Right forelimb (tissue), 1 donor: Measurements from ENCODE around the gene WNK1.

Source experiments
- DNase-seq: peaks from one replicate; pipeline ENCODE4 v3.0.0-alpha.2; 2018

WNK1 gene

DNA sequence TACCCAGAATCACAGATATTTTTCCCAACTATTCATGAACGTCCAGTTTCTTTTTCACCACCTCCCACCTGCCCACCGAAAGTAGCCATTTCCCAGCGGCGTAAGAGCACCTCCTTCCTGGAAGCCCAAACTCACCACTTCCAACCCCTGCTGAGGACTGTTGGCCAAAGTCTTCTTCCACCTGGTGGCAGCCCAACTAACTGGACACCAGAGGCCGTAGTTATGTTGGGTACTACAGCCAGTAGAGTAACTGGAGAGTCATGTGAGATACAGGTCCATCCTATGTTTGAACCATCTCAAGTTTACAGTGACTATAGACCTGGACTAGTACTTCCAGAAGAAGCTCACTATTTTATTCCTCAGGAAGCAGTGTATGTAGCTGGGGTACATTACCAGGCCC, 115.5 kb downstream of the WNK1 start:
- no peak for DNase-seq

DNA sequence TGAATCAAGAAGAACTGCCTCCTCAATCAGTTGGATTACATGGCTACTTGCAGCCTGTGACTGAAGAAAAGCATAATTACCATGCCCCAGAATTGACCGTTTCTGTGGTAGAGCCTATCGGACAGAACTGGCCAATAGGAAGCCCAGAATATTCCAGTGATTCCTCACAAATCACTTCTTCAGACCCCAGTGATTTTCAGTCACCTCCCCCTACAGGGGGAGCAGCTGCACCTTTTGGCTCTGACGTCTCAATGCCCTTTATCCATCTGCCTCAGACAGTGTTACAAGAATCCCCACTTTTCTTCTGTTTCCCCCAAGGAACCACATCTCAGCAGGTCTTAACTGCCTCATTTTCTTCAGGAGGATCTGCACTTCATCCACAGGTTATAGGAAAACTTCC, 116.3 kb downstream of the WNK1 start:
- DNase-seq, result no peak

DNA sequence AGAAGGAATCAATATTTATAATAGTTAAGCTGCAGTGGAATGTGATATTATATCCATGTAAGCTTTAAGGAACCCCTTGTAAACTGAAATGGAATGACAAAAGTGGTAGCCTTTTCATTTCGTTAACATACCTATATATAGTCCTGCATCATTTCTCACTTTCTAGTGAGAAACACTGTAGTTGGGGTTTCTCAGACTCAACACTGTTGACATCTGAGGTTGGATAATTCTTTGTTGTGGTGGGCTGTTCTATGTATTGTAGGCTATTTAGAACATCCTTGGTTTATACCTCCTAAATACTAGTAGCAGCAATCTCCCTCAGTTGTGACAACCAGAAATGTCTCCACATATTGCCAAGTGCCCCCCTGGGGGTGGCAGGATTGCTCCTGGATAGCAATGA, 118.0 kb downstream of the WNK1 start:
- no peak for DNase-seq

DNA sequence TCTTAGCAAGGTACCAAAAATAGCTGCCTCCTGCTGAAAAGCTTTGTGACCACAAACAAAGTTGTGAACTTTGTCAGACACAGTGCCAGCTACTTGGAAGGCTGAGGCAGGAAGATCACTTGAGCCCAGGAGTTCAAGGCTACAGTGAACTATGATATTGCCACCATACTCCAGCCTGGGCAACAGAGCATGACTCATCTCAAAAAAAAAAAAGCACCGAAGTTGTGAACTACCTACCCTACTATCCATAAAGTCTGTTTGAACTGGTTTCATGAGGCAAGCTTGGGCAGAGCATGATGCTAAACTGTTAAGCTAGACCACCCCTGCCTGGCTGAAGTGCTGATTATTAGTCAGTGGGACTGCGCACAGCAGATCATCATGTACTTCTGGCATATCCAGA, 121.6 kb downstream of the WNK1 start:
- no peak for DNase-seq

DNA sequence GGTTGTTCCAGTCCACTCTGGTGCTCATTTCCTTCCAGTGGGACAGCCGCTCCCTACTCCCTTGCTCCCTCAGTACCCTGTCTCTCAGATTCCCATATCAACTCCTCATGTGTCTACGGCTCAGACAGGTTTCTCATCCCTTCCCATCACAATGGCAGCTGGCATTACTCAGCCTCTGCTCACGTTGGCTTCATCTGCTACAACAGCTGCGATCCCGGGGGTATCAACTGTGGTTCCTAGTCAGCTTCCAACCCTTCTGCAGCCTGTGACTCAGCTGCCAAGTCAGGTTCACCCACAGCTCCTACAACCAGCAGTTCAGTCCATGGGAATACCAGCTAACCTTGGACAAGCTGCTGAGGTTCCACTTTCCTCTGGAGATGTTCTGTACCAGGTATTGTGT, 127.3 kb downstream of the WNK1 start:
- DNase-seq, result no peak

DNA sequence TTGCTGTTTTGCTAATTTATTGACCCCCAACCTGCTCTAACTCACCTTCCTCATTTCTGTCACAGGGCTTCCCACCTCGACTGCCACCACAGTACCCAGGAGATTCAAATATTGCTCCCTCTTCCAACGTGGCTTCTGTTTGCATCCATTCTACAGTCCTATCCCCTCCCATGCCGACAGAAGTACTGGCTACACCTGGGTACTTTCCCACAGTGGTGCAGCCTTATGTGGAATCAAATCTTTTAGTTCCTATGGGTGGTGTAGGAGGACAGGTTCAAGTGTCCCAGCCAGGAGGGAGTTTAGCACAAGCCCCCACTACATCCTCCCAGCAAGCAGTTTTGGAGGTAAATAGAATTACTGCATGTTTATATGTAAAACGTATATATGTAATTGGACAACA, 128.3 kb downstream of the WNK1 start:
- DNase-seq, result no peak

DNA sequence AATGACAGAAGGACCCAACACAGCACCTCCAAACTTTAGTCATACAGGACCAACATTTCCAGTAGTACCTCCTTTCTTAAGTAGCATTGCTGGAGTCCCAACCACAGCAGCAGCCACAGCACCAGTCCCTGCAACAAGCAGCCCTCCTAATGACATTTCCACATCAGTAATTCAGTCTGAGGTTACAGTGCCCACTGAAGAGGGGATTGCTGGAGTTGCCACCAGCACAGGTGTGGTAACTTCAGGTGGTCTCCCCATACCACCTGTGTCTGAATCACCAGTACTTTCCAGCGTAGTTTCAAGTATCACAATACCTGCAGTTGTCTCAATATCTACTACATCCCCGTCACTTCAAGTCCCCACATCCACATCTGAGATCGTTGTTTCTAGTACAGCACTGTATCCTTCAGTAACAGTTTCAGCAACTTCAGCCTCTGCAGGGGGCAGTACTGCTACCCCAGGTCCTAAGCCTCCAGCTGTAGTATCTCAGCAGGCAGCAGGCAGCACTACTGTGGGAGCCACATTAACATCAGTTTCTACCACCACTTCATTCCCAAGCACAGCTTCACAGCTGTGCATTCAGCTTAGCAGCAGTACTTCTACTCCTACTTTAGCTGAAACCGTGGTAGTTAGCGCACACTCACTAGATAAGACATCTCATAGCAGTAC, 132.5 kb downstream of the WNK1 start:
- no peak for DNase-seq

DNA sequence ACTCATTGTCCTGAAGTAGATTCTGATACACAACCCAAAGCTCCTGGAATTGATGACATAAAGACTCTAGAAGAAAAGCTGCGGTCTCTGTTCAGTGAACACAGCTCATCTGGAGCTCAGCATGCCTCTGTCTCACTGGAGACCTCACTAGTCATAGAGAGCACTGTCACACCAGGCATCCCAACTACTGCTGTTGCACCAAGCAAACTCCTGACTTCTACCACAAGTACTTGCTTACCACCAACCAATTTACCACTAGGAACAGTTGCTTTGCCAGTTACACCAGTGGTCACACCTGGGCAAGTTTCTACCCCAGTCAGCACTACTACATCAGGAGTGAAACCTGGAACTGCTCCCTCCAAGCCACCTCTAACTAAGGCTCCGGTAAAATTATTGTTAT, 133.3 kb downstream of the WNK1 start:
- DNase-seq, result no peak

DNA sequence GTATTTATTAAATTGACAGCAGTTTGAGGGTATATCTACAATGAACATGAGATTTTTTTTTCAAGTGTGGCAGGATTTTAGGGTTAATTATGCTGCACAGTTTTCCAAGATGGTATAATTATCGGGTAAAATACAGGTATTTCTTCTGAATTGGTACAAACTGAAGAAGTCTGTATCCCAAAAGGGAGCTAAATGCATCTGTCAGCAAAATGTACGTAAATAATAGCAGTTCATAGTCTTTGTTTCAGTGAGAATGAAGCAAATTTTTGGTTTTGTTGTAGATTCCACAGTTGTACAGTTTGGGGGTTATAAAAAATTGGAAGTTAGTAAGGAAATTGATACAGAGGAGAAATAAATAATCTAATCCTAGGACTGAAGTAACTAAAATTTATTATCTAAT, 133.8 kb downstream of the WNK1 start:
- no peak for DNase-seq

DNA sequence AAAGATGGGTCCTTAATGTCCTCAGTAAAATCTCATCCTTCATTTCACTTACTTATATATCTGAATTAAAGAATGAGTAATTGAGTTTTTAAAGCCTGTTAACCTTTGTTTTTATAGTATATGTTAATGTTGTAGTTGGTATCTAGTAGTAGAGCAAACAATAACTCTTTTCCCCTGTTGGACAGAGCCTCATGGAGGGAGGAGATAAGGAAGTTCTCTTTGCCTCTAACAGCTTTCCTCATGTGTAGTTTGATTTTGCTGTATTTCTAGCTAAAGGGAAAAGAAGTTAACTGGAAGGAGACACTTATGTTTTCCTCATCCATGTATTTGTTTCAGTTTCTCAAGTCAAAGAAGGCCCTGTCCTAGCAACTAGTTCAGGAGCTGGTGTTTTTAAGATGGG, 141.8 kb downstream of the WNK1 start:
- no peak for DNase-seq

DNA sequence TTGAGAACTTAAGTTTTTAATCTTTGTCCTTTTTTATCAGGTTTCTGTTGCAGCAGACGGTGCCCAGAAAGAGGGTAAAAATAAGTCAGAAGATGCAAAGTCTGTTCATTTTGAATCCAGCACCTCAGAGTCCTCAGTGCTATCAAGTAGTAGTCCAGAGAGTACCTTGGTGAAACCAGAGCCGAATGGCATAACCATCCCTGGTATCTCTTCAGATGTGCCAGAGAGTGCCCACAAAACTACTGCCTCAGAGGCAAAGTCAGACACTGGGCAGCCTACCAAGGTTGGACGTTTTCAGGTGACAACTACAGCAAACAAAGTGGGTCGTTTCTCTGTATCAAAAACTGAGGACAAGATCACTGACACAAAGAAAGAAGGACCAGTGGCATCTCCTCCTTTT, 143.7 kb downstream of the WNK1 start:
- DNase-seq, result no peak

DNA sequence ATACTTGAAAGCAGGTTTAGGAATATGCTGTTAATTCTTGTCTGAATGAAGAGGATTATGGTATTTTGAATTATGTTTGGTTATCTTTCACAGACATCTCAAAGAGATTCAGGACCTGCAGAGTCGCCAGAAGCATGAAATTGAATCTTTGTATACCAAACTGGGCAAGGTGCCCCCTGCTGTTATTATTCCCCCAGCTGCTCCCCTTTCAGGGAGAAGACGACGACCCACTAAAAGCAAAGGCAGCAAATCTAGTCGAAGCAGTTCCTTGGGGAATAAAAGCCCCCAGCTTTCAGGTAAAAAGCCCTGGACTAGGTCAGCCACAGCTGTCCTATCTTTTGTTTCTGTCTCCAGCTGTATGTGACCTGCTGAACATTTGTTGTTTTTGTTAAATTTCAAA, 145.0 kb downstream of the WNK1 start:
- no peak for DNase-seq

DNA sequence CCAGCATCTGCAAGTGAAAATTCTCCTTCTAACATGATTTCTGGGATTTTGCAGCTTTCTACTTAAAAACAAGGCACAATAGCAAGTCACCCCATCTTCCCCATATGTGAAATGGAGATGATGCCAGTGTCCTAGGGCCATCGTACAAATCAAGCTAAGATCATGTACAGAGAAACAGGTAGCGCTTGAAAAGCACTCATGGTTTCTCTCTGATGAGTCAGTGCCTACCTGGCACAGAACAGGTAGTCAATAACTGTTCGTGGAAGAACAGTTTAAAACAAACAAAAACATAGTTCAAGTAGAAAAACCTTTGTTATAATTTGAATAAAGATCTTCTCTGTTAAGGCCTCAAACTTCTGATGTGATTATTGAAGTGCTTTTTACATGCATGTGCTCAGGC, 150.2 kb downstream of the WNK1 start:
- DNase-seq, result no peak

DNA sequence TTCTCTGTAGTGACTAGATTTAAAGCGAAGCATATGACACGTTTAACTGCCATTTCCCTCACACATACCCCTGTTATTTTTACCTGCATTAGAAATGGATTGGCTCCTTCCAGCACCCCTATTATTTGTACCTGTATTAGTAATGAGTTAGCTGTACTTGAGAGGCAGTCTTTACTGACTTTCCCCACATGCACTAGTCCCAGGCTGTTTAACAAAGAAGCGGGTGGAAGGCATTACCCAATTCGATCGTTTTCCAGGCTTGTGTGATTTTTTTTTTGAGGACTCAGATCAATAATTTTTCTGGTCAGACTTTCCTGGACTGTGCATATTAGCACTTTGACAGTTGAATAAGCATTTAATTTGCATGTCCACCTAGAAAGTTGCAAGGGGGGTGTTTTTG, 150.7 kb downstream of the WNK1 start:
- no peak for DNase-seq

DNA sequence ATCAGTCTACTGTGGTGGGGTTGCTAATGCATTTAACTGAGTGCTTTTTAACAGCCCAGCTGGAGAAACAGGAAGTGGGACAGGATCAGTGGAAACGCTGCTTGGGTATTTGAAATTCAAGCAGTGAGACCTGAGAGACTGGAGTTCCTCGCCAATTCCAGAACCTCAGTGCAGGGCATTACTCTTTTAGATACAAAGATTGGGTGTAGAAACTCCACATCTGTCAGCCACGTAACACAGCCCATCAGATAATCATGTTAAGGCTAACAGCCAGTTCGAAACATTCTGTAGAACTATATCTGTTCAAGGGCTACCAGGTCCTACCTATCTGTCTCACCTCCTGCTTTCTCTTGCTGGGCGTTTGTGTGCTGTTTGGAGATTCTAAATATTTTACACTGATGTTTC, 151.6 kb downstream of the WNK1 start:
- no peak for DNase-seq

DNA sequence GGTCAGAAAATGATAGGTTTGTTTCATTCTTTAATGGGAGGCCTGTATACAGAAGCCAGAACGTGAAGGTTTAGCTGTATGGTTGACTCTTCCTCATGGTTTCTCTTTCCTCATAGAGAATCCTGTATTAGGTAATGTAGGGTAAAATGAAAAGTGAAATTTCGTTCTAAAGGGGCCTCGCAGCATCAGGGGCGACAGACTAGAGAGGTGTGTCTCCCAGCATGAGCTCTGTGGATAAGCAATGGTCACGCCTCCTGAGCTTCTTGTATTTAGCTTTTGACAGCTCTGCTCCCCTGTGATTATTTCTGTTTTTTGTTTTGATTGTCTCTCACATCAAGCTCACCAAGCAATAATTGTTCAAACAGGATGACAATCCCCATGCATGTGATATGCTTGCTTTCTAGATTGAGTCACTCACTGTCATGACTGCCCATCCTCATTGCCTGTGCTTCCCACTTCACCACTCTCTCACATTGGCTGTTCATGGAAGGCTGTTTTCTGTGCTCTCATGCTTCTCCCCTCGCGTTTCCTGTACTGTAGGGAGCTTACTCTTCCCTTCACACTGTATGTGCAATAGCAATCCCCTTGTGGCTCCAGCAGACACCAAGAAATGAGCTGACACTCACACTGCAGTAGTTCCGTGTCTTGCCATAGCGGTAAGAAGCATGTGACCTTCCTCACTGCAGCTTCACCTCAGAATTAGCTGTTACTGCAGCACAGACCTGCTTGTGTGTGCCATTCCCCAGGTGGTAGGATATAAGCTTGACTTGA, 153.1 kb downstream of the WNK1 start:
- no peak for DNase-seq

DNA sequence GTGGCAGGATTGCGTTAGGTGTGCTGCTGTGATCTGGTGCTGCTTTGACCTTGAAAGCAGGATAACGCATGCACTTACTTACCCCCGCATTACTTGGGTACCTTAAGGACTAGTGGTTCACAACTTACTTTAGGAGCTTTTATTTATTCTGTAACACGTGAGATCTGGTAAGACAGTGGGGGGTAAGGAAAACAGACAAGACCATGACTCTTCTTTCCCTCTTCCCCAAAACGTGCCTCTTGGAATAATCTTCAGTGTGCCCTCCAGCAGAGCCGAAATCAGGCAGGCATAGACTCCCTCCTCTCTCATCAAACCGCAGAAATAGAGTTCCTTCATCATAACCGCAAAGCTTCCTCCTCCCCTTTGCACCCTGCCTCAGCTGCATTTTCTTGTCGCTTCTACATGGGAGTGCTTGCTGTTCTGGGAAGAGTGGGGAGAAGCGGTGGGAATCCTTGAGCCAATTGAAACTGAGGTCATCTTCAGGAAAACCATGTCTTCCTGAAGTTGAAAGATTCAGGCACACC, 153.7 kb downstream of the WNK1 start:
- no peak for DNase-seq

DNA sequence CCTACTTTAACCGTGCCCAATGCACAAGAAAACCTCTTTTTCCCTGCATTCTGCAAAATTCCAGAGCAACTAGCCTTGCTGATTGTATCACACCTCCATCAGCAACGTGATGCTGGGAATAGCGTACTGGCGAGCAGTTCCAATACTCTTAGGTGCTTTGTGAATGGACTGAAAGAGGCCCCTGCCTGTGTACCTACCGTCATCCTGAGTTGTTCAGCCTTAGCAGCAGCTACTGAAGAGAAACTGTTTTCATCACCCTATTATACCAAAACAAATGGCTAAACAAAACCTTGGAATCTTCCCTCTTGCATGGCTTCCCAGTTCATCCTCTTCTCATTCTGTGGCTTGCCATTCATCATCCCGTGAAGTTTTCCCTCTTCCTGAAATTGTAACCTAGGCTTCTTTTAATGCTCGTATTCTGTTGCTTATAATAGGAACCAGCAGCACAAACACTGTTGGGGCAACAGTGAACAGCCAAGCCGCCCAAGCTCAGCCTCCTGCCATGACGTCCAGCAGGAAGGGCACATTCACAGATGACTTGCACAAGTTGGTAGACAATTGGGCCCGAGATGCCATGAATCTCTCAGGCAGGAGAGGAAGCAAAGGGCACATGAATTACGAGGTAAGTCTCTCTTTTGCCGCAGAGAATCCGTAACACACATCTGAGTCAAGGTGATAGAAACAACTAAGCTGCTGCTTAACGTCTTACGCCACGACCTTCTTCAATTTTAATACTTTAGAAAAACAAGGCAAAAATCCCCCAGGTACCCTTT, 155.2 kb downstream of the WNK1 start:
- no peak for DNase-seq

DNA sequence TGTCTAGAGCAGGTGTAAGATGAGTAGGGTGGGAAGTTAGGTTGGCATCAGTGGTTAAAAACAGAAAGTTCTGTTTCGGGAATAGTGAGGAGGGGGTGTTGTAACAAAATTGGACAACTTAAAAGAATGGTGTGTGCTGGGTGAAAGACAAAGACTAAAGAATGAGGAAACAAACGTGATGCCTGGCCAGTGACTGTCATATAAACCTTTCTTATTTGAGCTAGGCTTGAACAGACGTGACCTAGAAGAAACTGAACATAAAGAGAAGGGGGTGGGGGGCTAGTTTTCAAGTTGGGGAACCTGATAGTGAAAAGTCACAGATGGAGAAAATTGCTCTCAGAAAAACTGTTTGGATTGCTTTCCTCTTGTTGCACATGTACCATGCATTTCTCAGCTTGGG, 157.5 kb downstream of the WNK1 start:
- no peak for DNase-seq

DNA sequence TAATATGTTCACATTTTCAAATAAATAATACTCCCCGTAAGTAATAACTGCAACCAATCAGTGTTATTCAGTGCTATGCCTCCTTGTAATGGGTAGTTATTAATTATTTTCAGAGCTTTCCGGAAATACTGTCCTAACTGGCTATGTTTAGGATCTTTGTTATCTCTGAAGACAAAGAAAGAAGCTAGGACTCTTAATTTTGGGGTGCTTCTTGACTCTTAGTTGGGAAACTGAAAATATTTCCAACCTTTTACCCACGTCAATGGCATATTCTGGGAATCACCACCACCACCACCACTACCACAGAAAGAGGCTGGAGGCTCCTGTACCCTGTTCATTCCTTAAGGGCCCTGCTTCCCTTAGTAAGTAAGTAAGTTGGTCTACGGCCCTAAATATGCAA, 158.0 kb downstream of the WNK1 start:
- no peak for DNase-seq

DNA sequence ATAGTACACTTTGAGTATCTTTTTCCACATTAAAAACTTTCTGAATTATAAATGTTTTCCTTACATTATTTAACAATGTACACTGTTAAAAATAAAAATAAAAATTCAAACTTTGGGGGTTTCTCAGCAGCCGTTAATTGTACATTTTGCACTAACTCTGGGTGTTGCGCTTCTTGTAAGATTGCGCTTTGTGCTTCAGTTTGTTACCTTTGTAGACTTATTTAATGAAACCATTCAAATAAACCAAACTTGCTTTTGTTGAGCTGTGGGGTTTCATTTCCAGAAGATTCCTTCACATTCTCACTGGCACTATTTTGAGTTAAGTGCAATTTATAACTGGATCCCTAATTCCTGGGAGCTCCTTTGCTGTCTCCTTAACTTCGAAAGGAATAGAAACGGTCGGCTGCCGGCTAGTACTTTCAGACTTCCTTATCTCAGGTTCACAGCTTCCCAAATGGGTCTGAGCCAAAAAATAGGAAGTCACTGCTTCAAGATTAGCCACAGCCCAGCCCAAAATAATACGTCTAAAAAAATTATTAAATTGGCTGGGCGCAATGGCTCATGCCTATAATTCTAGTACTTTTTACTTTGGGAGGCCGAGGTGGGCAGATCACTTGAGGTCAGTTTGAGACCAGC, 158.9 kb downstream of the WNK1 start:
- DNase-seq, result no peak

DNA sequence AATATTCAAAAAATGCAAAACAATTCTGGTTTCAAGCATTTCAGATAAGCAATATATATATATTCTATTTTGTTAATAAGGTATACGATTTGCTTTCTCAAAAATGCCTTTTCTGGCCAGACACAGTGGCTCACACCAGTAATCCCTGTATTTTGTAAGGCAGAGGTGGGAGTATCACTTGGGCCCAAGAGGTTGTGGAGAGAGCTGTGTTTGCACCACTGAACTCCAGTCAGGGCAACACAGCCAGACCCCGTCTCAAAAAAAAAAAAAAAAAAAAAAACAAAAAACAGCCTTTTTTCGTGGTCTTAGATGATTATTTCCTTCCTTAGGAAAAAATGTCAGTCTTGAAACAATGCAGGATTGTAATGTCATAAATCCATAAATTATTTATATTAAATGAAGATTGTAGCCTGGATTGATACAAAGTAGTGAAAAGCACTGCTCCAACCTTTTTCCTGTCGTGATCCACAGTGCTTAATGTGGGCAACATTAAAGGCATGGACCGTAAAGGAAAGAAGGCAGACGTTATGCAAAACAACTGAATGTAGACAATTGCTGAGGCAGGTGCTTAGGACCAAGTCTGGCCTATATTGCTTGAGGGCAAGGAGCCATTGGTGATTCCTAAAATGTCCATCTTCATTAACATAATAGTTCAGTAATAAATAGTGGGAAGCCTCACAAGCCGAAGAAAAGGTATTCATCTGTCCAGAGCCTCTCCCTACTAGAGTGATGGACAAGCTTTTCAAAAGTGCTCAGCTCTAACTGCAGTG, 160.3 kb downstream of the WNK1 start:
- no peak for DNase-seq
